A204.1 (cell line): ENCODE measurements around the gene MT1M.
"Not testable (repeated sequence)": the region's sequence is repeated elsewhere in the genome, so short reads cannot be mapped to it uniquely, and the experiment has no call there.

ENCODE experiments used
- FAIRE-seq: peaks from 2 replicates; lab custom pipeline; 2012; peaks lifted over from hg19 to GRCh38; lab: Jason Lieb, UNC

MT1M gene

DNA sequence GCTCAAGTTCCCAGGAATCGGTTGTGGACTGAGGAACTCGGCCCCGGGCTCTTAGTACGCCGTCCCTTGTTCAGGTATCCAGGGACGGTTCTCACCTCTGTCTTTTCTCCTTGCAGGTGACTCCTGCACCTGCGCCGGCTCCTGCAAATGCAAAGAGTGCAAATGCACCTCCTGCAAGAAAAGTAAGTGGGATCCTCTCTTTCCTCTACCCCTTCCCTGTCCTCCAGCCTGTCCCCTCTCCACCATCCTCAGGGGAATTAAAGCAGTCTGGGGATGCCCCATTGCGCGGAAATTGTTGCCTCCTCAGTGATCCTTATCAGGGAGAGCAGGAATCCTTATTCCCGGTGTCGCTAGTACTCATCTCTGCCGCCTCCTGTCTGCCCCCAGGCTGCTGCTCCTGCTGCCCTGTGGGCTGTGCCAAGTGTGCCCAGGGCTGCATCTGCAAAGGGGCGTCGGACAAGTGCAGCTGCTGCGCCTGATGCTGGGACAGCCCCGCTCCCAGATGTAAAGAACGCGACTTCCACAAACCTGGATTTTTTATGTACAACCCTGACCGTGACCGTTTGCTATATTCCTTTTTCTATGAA, 23.5 kb upstream of the MT1M start:
- no peak for FAIRE-seq

DNA sequence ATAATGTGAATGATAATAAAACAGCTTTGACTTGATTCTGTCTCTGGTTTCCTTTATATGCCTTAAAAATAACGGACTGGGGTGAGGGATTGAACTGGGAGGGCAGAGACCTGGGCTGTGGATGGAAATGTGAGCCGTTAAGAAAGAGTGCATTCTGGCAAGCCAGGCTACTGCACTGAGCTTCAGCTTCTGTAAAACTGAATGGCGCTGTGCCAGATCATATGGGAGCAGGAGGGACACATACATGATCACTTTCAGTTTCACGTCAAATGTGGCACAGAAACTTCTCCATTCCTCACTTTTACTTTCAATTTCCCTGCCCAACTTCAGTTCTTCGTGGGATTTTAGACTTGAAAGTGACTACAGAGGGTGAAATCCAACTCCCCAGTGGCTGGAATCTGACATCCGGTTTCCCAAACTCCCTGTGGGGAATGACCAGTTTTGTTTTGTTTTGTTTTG, 23.0 kb upstream of the MT1M start:
- no peak for FAIRE-seq

DNA sequence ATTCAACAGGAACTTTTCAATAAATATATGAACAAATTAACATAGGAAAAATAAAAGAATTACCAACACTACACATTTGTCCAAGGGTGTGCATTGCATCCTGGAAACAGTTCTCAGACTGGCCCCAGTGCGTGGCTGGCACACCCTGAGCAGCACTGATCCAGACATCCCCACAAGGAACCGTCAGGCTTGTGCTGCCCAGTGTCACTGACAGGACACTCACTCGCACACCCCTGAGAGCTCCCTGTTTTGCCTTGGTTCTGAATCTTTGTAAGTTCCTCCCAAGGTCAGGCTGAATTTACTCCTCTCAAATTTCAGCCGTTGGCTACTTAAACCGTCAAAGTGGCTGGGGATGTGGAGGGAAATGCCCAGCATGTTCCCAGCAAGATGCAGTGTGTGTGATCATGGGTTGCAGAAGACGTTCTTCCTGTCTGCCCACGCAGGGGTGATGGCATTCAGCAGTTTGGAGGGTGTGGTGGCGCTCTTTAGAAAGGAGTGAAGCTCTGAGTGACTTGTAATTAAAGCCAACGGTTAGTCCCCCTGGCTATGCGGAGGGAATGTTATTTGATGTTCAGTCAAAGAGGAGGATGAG, 22.3 kb upstream of the MT1M start:
- peak; percentile 11 for FAIRE-seq

DNA sequence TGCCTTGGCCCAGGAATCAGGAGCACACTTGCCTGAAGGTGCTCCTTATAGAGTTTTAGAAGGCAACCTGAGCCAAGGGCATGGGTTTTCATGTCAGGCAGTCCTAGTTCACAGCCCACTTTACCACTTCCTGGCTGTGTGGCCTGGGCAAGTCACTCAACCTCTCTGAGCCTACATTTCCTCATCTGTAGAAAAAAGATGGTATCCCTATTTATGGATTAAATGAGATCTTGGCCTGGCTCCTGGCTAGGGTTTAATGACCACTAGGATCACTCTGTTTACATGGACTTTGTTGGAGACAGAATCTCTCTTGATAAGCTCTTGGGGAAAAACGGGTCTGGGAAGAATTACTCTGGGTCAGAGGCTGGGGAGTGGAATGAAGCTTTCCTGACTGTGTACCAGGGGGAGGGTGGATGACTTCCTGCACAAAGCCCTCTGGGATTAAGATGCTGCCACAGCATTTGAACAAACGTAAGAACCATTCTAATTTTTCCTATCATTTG, 21.8 kb upstream of the MT1M start:
- FAIRE-seq, result no peak

DNA sequence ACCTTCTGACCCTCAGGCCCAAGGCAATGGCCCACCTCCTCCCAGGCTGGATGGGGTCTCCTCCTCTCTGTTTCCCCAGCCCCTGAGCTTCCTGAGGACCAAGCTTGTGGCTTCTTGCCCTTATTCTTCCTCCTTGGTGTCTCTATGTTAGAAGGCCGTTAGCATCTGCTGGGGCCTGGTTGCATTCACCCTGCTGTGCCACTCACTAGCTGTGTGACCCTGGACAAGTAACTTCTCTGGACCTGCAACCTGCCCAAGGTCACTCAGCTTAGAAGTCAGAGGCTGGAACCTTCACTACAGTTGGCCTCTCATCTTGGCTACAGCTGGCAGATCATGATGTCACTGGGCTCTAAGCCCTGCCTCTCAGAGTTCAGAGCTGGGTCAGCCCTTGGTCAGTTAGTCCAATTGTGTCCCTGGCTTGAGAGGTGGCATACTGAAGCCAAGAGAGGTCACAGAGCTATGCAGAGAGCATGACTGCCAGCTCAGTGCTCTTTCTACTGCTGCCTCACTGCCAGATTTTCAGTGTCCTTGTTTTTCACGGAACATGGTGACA, 21.1 kb upstream of the MT1M start:
- FAIRE-seq, result no peak

DNA sequence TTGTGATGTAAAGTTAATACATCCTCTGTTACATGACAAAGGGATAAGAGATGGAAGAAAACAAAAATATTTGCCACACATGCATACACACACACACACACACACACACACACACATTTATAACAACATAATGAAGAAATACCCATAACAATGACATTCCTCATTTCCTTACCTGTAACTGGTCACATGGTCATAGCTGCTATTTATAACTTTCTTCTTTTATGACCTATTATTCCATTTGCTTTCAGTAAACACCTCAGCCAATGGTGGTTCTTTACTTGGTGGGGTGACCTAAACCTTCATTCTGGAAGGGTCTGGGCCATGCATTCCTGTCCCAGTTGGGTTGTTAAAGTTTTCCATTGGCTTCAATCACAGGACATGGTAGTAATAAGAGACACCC, 18.8 kb upstream of the MT1M start:
- FAIRE-seq, result no peak

DNA sequence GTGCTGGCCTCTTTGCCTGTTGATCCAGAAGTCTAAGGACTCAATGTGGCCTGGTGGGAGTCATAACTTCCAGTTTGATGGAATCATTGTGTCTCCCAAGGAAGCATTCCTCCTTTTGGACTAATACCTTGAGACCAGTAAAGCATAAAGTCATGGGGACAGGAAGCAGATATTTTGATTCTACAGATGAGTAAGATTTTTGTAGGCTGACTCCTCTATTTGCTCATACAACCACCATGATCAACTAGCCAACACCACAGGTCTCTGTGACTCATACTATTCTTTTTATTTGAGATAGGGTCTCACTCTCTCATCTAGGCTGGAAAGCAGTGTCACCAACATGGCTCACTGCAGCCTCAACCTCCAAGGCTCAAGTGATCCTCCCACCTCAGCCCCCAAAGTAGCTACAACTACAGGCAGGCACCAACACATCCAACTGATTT, 17.9 kb upstream of the MT1M start:
- no peak for FAIRE-seq

DNA sequence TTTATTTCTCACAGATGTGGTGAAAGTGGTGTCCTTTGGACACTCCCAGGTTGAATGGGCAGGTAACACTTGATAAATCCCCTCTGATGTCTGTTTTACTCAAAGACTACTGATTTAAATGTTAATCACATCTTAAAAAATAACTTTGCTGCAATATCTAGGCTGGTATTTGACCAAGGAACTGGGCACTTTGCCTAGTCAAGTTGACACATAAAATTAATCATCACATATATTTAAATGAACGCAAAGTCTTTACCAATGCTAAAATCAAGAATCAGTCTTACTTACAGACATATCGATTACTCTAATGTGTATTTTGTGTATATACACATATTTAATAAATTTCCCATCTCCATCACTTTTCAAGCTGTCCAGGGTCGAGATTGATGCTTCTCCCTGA, 17.1 kb upstream of the MT1M start:
- FAIRE-seq, result no peak

DNA sequence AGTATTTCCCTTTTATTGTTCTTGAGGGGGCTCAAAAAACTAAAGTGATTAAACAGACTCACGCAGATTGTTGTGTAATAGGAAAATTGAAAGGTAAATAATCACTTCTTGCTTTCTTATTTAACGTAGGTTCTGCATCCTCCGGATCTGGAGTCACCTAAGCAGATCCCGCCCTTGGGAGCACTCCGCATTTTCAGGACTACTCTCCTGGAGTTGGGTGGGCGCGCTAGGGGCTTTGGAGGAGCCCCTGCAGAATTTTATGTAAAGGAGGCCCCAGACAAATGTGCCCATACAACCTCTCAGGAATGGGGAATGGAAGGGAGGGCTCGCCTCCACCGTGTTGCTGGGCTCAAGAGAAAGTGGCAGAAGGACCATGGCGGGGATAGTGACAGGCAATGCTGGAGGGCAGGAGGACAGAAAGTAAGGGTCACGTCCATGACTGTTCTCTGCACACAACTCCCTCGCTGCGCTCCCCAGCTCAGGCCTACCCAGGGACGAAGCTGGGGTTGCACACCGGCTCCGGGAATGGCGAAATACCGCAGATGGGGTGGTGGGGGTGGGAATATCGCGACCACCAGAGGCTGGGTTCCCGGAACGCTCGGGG, 15.7 kb upstream of the MT1M start:
- FAIRE-seq, result no peak

DNA sequence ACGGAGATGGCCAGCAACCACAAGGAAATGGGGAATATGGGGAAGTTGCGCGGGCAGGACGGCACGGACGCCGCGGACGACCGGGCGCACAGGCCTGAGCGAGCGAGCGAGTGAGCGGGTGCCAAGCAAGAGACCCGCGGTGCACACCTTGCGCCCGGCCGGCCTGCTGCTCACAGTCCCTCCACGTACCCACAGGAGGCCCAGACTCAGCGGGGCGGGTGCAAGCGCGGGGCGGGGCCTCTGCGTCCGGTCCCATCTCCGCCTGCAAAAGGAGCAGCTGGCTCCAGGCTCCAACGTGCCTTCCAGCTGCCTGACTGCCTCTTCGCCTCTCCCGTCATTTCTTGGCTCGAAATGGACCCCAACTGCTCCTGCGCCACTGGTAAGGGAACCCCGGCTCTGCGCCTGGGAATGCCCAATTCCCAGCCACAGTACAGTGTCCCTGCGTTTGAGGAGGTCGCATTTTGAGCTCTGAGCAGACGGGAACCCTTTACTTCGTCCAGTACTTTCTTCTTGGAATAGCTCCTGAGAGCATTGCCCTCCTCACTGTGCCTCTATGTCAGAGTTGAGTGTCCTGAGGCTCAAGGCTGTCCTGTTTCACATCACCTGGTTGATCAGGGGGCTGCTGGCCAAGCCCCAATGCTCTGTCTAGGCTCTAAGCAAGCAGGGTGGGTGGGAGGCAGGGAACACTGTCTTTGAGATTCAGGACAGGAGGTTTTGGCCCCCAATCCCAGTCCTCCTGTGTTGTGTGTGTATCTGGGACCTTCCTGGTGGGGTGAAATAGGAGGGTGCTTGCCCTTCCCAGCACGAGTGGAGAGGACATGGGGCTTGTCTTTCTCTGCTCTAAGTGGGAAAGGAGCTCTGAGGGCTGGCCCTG, 15.0 kb upstream of the MT1M start:
- no peak for FAIRE-seq

DNA sequence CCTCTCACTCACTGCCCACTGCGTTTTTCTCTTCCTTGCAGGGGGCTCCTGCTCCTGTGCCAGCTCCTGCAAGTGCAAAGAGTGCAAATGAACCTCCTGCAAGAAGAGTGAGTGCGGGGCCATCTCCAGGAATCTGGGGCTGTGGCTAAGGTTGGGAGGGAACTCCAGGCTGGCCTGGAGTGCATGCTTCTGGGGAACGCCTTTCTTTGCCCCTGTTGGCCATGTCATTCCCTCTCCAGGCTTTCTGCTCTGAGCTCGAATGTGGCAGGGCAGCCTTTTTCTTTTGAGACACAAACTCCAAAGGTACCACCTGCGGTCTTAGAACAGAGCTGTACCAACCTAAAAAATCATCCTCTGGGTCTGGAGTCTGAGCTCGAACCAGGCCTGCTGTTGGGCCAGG, 14.3 kb upstream of the MT1M start:
- no peak for FAIRE-seq

DNA sequence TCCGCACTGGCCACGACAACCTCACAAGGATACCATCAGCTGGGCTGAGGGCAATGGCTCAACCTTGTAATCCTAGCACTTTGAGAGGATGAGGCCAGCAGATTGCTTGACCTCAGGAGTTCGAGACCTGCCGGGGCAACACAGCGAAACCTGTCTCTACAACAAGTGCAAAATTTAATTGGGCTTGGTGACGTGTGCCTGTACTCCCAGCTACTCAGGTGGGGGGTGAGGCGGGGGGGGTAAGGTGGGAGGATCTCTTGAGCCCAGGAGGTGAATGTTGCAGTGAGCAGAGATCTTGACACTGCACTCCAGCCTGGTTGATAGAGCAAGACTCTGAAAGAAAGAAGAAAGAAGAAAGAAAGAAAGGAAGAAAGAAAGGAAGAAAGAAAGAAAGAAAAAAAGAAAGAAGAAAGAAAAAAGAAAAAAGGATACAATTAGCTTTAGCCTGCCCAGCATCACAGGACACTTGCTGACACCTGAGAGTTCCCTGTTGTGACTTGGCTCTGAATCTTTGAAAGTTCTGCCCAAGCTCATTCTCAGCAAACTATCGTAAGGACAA, 12.0 kb upstream of the MT1M start:
- FAIRE-seq, result no peak

DNA sequence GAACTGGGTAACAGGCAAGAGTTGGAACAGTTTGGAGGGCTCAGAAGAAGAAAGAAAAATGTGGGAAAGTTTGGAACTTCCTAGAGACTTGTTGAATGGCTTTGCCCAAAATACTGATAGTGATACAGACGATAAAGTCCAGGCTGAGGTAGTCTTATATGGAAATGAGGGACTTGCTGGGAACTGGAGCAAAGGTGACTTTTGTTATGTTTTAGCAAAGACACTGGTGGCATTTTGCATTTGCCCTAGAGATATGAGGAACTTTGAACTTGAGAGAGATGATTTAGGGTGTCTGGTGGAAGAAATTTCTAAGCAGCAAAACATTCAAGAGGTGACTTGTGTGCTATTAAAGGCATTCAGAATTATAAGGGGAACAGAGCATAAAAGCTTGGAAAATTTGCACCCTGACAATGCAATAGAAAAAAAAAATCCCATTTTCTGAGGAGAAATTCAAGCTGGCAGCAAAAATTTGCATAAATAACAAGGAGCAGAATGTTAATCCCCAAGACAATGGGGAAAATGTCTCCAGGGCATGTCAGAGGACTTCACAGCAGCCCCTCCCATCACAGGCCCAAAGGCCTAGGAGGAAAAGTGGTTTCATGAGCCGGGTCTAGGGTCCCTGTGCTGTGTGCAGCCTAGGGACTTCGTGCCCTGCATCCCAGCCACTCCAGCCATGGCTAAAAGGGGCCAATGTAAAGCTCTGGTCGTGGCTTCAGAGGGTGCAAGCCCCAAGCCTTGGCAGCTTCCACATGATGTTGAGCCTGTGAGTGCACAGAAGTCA, 10.6 kb upstream of the MT1M start:
- FAIRE-seq, result not testable (repeated sequence)

DNA sequence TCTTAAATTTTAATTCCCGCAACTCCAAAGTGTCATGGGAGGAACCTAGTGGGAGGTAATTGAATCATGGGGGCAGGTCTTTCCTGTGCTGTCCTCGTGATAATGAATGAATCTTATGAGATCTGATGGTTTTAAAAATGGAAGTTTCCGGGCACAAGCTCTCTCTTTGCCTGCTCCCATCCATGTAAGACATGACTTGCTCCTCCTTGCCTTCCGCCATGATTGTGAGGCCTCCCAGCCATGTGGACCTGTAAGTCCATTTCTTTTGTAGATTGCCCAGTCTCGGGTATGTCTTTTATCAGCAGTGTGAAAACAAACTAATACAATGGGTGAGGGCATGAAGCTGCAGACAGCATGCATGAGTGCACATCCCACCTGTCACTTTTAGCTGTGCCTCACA, 9.3 kb upstream of the MT1M start:
- not testable (repeated sequence) for FAIRE-seq

DNA sequence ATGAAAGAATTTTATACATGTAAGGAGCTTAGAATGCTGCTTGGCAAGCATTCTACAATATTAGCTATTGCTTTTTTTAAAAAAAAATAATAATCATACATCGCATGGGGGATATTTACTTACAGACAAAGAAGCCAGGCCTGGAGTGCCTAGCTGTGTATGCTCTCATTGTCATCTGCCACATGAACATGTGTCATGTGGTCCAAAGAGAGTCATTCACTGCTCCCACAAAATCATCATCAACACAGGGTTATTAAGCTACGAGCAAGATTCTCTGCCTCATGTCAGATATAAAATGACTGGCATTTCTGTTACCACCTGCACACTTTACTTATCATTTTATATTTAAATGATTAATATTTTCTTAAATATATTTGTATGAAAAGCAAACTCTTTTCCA, 8.8 kb upstream of the MT1M start:
- no peak for FAIRE-seq

DNA sequence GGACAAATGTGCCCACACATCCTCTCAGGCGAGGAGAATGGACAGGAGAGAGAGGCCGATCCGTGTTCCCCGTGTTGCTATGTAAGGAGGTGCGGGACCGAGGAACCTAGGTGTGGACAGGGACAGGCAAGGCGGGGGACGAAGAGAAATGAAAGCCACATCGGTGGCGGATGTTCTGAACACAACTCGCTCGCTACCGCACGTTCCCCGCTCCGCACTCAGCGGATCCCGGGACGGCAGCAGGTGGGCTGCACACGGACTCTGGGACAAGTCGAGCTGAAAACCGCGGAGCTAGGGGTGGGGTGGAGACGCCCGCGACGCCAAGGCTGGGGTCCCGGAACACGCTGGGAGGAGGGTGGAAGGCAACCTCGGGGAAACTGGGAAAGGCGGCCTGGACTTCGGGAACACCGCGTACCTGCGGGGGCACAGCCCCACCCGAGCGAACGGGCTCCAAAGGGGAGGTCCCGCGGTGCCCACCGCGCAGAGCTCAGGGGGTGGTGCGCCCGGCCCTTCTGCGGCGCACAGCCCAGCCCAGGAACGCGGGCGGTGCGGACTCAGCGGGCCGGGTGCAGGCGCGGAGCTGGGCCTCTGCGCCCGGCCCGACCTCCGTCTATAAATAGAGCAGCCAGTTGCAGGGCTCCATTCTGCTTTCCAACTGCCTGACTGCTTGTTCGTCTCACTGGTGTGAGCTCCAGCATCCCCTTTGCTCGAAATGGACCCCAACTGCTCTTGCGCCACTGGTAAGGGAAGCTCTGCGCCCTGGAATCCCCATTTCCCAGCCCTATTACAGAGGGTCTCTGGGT, 7.1 kb upstream of the MT1M start, which contains the start of gene MT1E:
TSS of gene MT1E (plus strand) at position 642 of the 803 bp plus-strand sequence. CDS start at position 713, 71 bp downstream.
- no peak for FAIRE-seq

DNA sequence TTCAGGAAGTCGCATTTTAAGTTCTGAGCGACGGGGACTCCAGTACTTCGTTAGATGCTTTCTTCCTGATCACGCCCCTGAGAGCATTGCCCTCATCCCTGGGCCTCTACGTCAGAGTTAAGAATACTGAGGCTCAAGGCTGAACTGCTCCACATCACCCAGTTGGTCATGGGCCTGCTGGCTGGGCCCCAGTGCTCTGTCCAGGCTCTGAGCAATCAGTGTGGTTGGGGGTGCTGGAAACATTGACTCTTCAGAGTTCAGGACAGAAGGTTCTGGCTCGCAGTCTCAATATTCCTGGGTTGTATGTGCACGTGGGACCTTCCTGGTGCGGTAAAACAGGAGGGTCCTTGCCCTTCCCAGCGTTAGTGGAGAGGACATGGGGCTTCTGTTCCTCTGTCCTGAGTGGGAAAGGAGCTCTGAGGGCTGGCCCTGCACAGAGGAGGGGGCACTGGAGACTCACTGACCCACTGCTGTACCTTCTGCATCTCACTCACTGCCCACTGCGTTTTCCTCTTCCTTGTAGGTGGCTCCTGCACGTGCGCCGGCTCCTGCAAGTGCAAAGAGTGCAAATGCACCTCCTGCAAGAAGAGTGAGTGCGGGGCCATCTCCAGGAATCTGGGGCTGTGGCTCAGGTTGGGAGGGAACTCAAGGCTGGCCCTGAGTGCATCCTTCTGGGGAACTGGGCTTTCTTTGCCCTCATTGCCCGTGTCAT, 6.4 kb upstream of the MT1M start:
- no peak for FAIRE-seq

DNA sequence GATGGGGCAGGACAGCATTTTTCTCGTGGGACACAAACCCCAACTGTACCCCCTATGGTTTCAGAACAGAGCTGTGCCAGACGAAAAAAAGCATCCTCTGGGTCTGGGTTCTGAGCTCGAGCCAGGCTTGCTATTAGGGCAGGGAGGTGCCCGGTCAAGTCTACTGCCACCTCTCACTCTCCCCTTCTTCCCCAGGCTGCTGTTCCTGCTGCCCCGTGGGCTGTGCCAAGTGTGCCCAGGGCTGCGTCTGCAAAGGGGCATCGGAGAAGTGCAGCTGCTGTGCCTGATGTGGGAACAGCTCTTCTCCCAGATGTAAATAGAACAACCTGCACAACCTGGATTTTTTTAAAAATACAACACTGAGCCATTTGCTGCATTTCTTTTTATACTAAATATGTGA, 5.8 kb upstream of the MT1M start:
- no peak for FAIRE-seq

DNA sequence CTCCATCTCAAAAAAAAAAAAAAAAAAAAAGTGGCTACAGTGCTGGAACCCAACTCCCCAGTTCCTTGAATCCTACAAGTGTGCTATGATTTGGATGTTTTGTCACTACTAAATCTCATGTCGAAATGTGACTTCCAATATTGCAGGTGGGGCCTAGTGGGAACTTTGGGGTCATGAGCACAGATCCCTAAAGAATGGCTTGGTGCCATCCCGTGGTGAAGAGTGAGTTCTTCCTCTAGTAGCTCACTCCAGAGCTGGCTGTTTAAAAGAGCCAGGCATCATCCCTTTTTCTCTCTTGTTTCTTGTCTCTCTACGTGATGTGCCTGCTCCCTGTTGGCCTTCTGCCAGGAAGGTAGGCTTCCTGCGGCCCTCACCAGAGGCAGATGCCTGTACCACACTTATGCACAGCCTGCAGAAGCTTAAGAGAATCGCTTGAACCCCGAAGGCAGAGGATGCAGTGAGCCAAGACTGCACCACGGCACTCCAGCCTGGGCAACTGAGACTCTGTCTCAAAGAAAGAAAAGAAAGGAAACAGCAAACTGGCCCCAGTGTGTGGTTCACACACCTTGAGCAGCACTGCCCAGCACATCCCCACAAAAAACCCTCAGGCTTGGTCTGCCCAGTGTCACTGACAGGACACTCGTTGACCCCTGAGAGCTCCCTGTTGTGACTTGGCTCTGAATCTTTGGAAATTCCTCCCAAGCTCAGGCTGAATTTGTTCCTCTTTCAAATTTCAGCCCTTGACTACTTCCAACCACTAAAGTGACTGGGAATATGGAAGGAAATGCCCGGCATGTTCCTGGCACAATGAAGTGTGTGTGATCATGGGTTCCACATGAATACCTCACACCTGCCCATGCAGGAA, 3.7 kb upstream of the MT1M start:
- FAIRE-seq, result no peak
